Measurements from ENCODE around the gene TMC2.

GRCh38 chr20:2653556-2654383 lies 117.4 kb downstream of the TMC2 start:
- no peak for TF ChIP-seq CTCF (IDR thresholded peaks at IDR 0.05)
- no peak for TF ChIP-seq POLR2AphosphoS5 (IDR thresholded peaks at IDR 0.05; ENCODE audit: insufficient read depth in 1 of 2, low read depth in 1 of 2)

Data from vagina (tissue), 2 donors.